SK-N-SH (cell line): ENCODE data around the gene TGM2. TPM values are rescaled to one million over a fixed set of nuclear protein-coding genes. Genes with fewer than 3 reads are reported as not detected.
A peak's percentile ranks its signal among the peaks of the same experiment; 100 is the strongest.

ENCODE experiments used
- CTCF ChIA-PET: fragments of 300-600, 350-600 bp; formaldehyde crosslinking; extraction: SDS; loops from one replicate; lab custom pipeline; 2021; lab: Yijun Ruan, JAX
- POLR2A ChIA-PET: fragments of 350-600 bp; sonication (Branson Sonifier 250); formaldehyde crosslinking; extraction: SDS; loops from one replicate; lab custom pipeline; 2020; ENCODE audit warnings: antibody characterized with exemption, inconsistent platforms; lab: Yijun Ruan, JAX
- DNase-seq: peaks from one replicate; pipeline ENCODE4 v3.0.0; 2012
- H2AFZ ChIP-seq: fragments of 200-600 bp; sonication (generic); 2 replicates; pipeline ENCODE4 v1.8.1; 2016; ENCODE audit warnings: antibody characterized with exemption, mild to moderate bottlenecking, low read depth
- H3F3A ChIP-seq: fragments of 200-600 bp; sonication (generic); replicated peaks from 2 replicates; pipeline ENCODE3; 2016; ENCODE audit warnings: antibody characterized with exemption, mild to moderate bottlenecking; ENCODE audit not compliant: insufficient read depth
- H3K27ac ChIP-seq, 2 experiments: fragments of 200-500 bp in 1 of 2; fragments of 200-600 bp in 1 of 2; sonication (Bioruptor generic) in 1 of 2; sonication (generic), shearing (Covaris generic) in 1 of 2; 2 replicates each; pipeline versions ENCODE4 v1.5.1 to v1.6.1; 2014 to 2016; ENCODE audit warnings: low read depth in 2 of 2, inconsistent platforms in 1 of 2, low read length in 1 of 2, mild to moderate bottlenecking in 1 of 2, mixed read lengths in 1 of 2
- H3K27me3 ChIP-seq: fragments of 200-600 bp; sonication (generic), shearing (Covaris generic); 2 replicates; pipeline ENCODE4 v1.6.1; 2016; ENCODE audit warnings: mixed run types; ENCODE audit not compliant: insufficient read depth
- H3K36me3 ChIP-seq, 2 experiments: fragments of 200-500 bp in 1 of 2; fragments of 200-600 bp in 1 of 2; sonication (Bioruptor generic) in 1 of 2; sonication (generic) in 1 of 2; replicated peaks in 1 of 2; 2 replicates each; pipeline versions ENCODE3 to v1.5.1; 2014 to 2016; ENCODE audit warnings: low read length in 1 of 2, mild to moderate bottlenecking in 1 of 2; ENCODE audit not compliant: insufficient read depth in 2 of 2, control insufficient read depth in 1 of 2
- H3K4me1 ChIP-seq, 2 experiments: fragments of 200-500 bp in 1 of 2; fragments of 200-600 bp in 1 of 2; sonication (Bioruptor generic) in 1 of 2; sonication (generic), shearing (Covaris generic) in 1 of 2; 2 replicates each; pipeline versions ENCODE4 v1.5.1 to v1.6.1; 2014 to 2016; ENCODE audit warnings: low read depth in 1 of 2, low read length in 1 of 2, mixed run types in 1 of 2; ENCODE audit not compliant: insufficient read depth in 2 of 2, control insufficient read depth in 1 of 2
- H3K4me2 ChIP-seq: fragments of 200-600 bp; sonication (generic), shearing (Covaris generic); 2 replicates; pipeline ENCODE4 v1.6.1; 2017; ENCODE audit warnings: mixed run types
- H3K4me3 ChIP-seq, 2 experiments: fragments of 200-500 bp in 1 of 2; fragments of 200-600 bp in 1 of 2; sonication (Bioruptor generic) in 1 of 2; sonication (generic), shearing (Covaris generic) in 1 of 2; 2 replicates each; pipeline versions ENCODE4 v1.5.1 to v1.8.1; 2014 to 2016; ENCODE audit warnings: low read depth in 2 of 2, inconsistent platforms in 1 of 2, low read length in 1 of 2, mild to moderate bottlenecking in 1 of 2, mixed read lengths in 1 of 2, moderate library complexity in 1 of 2
- H3K79me2 ChIP-seq: fragments of 200-600 bp; sonication (generic); 2 replicates; pipeline ENCODE4 v1.8.1; 2017; ENCODE audit warnings: mild to moderate bottlenecking; ENCODE audit not compliant: insufficient read depth
- H3K9ac ChIP-seq: fragments of 200-600 bp; sonication (generic); 2 replicates; pipeline ENCODE4 v1.6.1; 2017; ENCODE audit warnings: mixed run types
- H3K9me2 ChIP-seq: fragments of 200-600 bp; sonication (generic); 2 replicates; pipeline ENCODE4 v1.6.1; 2017; ENCODE audit warnings: mixed run types
- H3K9me3 ChIP-seq: fragments of 200-600 bp; sonication (generic); 2 replicates; pipeline ENCODE4 v1.6.1; 2017; ENCODE audit warnings: mixed run types, mild to moderate bottlenecking, moderate library complexity
- H4K20me1 ChIP-seq: fragments of 200-600 bp; sonication (generic); 2 replicates; pipeline ENCODE4 v1.6.1; 2017; ENCODE audit warnings: mild to moderate bottlenecking, mixed run types; ENCODE audit not compliant: insufficient read depth
- EP300 ChIP-seq, 2 experiments: IDR thresholded peaks; 2 replicates each; pipeline versions ENCODE4 v1.4.0 to v1.6.1; 2012; ENCODE audit warnings: borderline replicate concordance in 1 of 2, low read depth in 1 of 2, low read length in 1 of 2
- GABPA ChIP-seq: IDR thresholded peaks from 2 replicates; pipeline ENCODE4 v1.4.0; 2012; ENCODE audit warnings: low read depth, mild to moderate bottlenecking
- GATA2 ChIP-seq: sonication (generic); formaldehyde crosslinking; IDR thresholded peaks from 2 replicates; pipeline ENCODE4 v1.5.0; 2020; ENCODE audit warnings: mild to moderate bottlenecking, missing genetic modification reagents
- IRF3 ChIP-seq: fragments of 150-350 bp; IDR thresholded peaks from 2 replicates; pipeline ENCODE4 v1.6.1; 2016; ENCODE audit warnings: mild to moderate bottlenecking, low read depth, low read length
- MEF2A ChIP-seq: IDR thresholded peaks from 2 replicates; pipeline ENCODE4 v1.4.0; 2012; ENCODE audit warnings: low read depth, borderline replicate concordance
- NFIC ChIP-seq: IDR thresholded peaks from 2 replicates; pipeline ENCODE4 v1.4.0; 2012; ENCODE audit warnings: borderline replicate concordance
- NRF1 ChIP-seq: IDR thresholded peaks from 2 replicates; pipeline ENCODE4 v1.6.1; 2012; ENCODE audit warnings: low read depth, mild to moderate bottlenecking, low read length
- PBX3 ChIP-seq: IDR thresholded peaks from 2 replicates; pipeline ENCODE4; 2012
- POLR2AphosphoS5 ChIP-seq: IDR thresholded peaks from 2 replicates; pipeline ENCODE4 v1.6.1; 2012; ENCODE audit warnings: low read depth, low read length
- SIN3A ChIP-seq: IDR thresholded peaks from 2 replicates; pipeline ENCODE4 v1.6.1; 2012; ENCODE audit warnings: low read depth, mild to moderate bottlenecking, low read length, moderate library complexity, borderline replicate concordance
- TAF1 ChIP-seq: IDR thresholded peaks from 2 replicates; pipeline ENCODE4 v1.6.1; 2012; ENCODE audit warnings: low read depth, mild to moderate bottlenecking, low read length, moderate library complexity, borderline replicate concordance
- TCF12 ChIP-seq: IDR thresholded peaks from 2 replicates; pipeline ENCODE4 v1.4.0; 2012
- WGBS: methylation state at CpG from one replicate; pipeline ENCODE4 v1.1.6; 2017; ENCODE audit warnings: low lambda C conversion rate; 5-methylcytosine and 5-hydroxymethylcytosine counted together
- polyA plus RNA-seq, 3 experiments: library from polyadenylated mRNA; depleted of rRNA; stranded (reverse); fragments of >200 nt; gene quantifications; 2 replicates each; pipeline ENCODE4 v1.2.3, GENCODE V29; 2012
- TF ChIP-seq, protein P1 (sequence below): IDR thresholded peaks from 2 replicates; pipeline ENCODE4 v1.4.0; 2012; ENCODE audit warnings: low read depth

Gene TGM2
- polyA plus RNA-seq, 1 of the 3 experiments (the other 2 are of a cell fraction) = 676 TPM

DNA sequence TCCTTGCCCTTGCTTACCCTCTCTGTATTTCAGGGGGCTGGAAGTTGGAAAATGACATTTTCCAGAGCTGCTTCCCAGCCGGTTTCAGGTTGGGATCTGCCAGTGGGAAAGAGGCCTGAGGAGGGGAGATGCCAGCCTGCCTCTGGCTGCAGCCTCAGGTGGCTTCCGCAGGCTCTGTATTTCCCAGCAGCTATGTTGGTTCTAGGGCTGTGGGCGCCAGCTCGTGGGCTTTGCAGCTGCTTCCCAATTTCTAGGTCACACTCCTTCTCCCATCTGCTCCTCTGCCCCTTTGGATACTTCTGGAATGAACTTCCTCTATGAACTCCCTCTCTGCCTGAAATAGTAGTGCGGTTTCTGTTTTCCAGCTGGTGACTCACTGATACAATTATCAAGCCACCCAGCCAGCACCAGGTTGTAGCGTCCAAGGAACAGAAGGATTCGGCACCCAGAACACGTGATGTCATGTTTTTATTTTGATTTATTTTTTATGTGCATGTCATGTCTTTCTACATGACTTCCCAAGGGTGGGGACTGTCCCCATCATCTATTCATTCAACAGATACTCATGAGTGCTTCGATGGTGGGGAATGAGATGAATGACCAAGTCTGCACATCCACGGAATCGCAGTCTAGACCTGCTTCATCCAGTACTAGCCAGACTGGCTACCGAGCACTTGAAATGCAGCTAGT, 38.0 kb downstream of the TGM2 start (continued):
- TF ChIP-seq NRF1 (no peak), TCF12 (peak; percentile 89), PBX3 (peak; percentile 39; the same call in 1 of the 2 replicates), EP300 (IDR thresholded peaks at IDR 0.05; ENCODE audit: borderline replicate concordance in 1 of 2, low read depth in 1 of 2, low read length in 1 of 2) (peak; percentile 58 to 66; a peak in 2 of 4 replicates), IRF3 (no peak), TAF1 (no peak), POLR2AphosphoS5 (peak; percentile 76; the same call in 1 of the 2 replicates), MEF2A (peak; percentile 87)
- TF ChIP-seq, protein P1, sequence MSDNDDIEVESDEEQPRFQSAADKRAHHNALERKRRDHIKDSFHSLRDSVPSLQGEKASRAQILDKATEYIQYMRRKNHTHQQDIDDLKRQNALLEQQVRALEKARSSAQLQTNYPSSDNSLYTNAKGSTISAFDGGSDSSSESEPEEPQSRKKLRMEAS = peak; percentile 89

GRCh38 chr20:38126146-38126921, 38.7 kb downstream of the TGM2 start:
- WGBS = 52% methylated on average over 6 of the region's 7 CpGs
- peak overlapping the region; percentile 30; the same call in 1 of the 2 replicates for H3K4me2 ChIP-seq
- H3K27me3 ChIP-seq = no peaks in the 10 kb centered on the region
- TF ChIP-seq MEF2A (no peak), NFIC (0 out of 2 replicates have a peak, but pooled peaks have one; percentile 11), GABPA (no peak), SIN3A (no peak), GATA2 (CRISPR knock-in tag) (no peak)
- TF ChIP-seq, all 33 proteins: peak for 1
- no peaks in the 10 kb centered on the region for H3K9me3 ChIP-seq
- CTCF ChIA-PET = interaction anchor here (0.8 to 2.3 kb wide), 8 partner anchors 12 to 95 kb away, joined by 3 to 9 read pairs (median 4); no protein-coding TSS in a partner anchor
- H3K36me3 ChIP-seq = peaks cover 0 to 14% of the 10 kb centered on the region in 2 experiments
- DNase-seq = no peak
- H3F3A ChIP-seq = peaks cover 62% of the 10 kb centered on the region
- no peaks in the 10 kb centered on the region for H4K20me1 ChIP-seq
- H3K9ac ChIP-seq = no peak overlapping the region; the same call in 1 of the 2 replicates
- H3K27ac ChIP-seq = peak overlapping the region; percentile 82 to 86
- peaks cover 29 to 37% of the 10 kb centered on the region in 2 experiments for H3K4me1 ChIP-seq
- no peaks in the 10 kb centered on the region for H3K9me2 ChIP-seq
- POLR2A ChIA-PET = no interaction called here
- no peak overlapping the region for H3K4me3 ChIP-seq
- H3K79me2 ChIP-seq = no peaks in the 10 kb centered on the region
- no peak overlapping the region for H2AFZ ChIP-seq
